NCI-H2081 (cell line): ENCODE data around the gene ASS1.

Experiments used
- DNase-seq, 2 experiments: peaks; one replicate each; lab custom pipeline; 2025; lab: John Stamatoyannopoulos, UW

The ASS1 gene

DNA sequence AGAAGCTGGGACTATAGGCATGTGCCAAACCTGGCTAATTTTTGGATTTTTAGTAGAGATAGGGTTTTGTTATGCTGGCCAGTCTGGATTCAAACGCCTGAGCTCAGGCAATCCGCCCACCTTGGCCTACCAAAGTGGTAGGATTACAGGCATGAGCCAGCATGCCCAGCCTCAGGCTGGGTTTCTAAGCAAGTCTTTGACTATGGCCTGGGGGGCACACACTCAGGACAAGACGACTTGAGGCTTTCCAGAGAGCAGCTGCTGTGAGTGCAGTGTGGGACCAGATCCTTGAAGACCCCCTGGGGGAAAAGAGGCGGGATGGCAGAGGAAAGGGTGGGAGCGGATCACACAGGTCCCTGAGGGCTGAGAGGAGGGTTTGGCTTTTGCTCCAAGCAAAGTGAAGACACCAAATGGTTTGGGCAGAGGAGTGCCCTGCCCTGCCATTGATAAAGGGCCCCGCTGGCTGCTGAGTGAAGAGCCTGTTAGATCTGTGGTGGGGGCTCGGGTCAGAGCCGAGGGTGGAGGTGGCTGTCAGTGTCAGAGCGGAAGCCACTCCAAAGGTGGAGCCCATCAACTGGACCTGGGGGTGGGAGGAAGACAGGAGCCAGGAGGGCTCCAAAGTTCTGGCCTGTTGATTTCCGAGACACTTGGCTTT is 87.8 kb downstream of the ASS1 start:
- no peak for DNase-seq

DNA sequence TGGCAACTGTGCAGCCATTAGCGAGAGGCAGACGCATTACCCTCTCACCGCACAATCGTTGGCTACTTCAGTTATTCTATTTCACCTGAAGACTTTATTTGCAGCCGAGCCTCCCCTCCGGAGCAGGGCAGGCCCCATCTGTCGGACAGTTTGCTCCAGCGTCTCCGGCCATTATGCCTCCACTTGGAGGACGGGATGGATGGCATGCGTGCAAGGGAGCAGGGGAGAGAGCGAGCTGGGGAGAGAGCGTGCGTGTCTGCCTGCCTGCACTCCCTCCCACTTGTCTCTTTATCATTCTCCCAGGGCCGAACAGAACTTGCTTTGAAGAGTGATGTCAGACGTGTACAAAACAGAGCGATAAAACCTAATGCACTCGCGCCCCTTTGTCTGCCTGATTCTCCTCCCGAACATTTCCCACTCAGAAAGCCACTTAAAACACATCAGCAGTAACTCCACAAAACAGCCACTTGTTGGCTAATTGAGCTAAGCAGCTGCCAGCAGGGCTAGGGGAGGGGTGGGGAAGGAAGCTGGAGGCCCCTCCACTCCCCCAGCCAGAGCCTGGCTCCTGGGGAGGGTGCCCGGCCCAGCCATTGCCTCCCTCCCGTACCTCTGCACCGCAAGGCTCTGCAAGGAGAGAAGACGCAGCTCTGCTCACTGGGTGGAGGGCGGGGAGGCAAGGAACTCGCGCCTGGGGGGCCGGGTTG is 91.2 kb downstream of the ASS1 start:
- DNase-seq, result peak in 1 of 2 experiments; percentile 35

DNA sequence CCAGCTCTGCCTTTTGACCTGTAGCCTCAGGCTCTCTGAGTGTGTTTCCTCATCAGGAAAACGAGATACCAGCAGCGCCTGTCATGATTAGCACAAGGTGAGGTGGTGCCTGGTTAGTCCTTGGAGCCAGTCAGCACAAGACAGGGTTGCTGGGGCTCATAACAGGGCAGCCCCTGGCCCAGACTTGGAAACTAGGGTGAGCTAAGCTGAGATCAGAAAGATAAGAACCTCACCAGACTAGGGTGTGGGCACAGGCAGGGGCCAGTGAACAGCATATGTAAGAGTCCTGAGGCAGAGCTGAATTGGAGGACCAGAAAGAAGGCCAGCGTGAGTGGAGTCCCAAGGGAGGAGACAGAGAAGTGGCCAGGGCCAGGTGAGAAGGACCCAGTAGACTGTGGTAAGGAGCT is 91.9 kb downstream of the ASS1 start:
- no peak for DNase-seq

DNA sequence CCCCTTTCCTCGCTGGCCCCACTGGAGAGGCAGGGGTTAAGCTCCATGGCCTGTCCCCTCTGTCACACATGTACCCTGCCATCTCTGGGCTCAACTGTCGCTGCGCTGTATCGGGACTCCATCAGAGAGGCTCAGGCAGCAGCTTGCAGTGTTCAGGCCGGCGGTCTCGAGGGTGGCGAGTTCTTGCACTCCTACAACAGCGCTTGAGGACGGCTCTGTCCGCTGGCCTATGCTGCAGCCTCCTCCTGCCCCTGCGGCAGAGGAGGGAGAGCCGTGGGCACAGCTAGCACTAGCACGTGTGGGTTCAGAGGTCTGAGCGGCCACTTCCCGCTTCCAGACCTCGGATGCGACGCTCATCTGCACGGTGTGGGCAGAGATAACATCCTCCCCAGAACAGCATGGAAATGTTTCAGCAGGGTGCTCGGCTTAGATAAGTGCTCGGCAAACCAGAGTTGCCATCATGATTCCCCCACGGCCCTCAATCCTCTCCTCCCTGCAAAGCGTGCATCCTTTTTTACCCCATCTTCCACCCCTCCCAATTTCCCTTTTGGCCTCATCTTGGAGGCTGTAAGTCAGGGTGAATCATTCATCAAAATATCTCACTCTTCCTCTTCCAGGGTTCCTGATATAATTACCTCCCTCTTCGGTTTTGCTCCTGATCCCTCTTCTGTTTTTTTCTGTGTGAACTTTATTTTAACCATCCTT is 92.7 kb downstream of the ASS1 start:
- DNase-seq, result no peak

DNA sequence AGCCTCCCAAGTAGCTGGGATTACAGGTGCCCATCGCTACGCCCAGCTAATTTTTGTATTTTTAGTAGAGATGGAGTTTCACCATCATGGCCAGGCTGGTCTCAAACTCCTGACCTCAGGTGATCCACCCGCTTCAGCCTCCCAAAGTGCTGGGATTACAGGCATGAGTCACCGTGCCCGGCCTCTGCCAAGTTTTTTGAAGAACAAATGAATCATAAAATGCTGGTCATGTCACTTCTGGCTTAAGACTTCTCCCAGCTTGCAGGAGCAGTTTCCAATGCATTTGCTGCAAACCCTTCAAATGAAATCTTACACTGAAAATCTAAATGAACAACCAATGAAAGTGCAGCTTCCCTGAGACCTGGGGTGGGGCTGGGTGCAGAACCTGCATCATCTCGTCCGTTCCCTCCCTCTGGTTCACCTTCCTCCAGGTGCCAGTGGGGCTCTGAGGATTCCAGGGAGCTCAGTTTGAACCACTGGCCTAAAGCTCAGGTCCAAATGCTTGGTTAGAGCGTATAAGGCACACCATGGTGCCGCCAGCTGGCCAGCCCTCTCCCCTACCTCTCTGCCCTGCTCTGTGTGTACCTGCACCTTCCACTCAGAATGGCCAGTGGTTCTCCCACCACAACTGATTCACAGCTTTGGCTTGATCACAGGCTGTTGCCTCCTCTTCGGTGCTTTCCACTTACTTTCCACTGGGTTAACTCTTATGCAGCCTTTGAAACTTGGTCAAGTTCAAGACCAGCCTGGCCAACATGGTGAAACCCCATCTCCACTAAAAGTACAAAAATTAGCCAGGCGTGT is 94.9 kb downstream of the ASS1 start:
- no peak for DNase-seq

DNA sequence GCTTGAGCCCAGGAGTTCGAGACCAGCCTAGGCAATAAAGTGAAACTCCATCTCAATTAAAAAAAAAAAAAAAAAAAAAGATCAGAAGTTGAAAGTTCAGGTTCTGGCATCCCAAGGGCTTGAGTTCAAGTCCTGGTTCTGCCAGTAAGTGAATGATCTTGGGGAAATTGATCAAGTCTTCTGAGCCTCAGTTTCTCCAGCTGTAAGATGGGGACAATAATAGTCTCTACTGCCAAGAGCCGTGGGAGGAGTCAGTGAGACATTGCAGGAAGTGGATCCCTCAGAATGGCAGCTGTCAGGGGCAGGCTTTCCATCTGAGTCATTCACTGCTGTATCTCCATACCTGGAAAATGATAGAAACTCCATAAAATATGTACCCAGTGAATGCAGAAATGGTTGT is 96.8 kb downstream of the ASS1 start:
- no peak for DNase-seq

DNA sequence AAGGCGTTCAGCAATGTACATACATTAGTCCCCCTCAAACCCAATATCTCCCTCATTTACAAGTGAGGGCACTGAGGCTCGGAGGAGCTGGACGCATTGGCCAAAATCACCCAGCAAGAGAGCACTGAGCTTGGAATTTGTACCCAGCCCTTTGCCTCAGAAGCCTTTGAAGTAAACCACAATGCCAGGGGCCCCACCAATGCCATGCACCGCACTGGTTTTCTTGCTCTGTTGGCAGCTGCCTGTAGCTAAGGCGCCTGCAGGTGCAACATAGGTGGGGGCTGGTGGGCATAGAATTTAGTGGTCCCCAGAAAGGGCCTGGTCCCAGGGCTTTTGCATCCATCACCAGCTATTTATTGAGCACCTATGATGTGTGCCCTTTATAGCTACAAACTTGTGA is 97.3 kb downstream of the ASS1 start:
- DNase-seq, result no peak

DNA sequence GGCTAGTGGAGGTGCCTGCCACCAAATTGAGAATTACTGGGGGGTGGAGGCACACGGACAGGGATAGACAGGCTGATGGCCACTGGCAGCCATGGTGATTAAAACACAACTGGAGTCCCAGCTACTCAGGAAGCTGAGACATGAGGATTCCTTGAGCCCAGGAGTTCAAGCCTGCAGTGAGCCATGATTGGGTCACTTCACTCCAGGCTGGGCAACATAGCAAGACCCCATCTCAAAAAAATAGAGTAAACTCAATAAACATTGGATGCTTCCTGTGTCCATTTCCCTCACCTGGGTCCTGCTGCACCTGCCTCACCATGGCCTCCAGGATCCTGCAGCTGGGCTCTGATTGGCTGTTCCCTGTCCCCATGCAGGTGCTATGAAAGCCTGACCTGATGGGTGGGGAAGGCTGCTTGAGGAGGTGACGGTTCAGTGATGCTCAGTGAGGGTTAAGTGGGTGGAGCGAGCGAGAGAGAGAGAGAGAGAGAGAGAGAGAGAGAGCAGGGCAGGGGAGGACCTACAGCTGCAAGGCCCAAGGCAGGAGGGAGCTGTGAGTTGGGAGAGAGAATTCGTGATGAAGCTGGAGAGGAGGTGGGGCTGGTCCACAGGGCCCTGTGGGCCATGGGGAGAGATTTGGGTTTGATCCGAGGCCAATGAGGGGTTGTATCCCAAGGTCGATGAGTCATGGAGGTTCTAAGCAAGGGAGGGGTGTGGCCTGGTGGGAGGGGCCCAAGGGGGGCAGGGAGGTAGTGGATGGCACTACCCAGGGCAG is 97.9 kb downstream of the ASS1 start:
- no peak for DNase-seq

DNA sequence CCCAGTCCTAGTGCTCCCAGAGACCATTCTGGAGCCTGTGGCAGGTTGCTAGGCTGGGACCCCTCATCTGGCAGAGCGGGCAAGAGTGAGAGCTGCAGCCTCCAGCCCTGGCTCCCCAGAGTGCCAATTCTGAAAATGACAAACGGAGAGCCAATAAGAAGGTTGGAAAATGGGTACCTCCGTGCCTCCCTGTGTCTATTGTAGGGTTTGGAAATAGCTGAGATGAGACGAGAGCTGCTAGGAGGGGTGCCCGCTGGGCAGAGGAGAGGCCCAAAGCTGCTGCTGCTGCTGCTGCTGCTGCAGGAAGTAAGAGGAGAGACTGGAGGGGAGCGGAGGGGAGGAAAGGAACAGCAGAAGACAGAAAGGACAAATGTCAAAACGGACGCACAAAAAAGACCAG is 98.6 kb downstream of the ASS1 start:
- DNase-seq, result no peak

DNA sequence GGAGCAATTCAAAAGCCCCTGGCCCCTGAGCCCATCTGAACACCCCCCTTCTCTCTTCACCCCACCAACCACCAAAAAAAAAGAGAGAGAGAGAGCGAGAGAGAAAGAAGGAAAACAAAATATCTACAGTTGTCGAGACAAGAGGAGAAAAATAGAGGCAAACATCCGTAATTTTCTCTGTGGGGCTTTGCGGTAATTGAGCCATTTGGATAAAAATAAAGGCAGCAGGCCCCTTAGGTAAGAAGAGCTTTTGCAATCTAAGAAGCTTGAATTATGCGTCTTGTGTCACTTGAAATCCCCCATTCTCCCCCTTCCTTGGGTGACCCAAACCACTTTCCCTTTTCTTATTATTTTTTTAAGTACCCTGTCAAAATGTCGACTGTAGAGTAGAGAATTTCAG is 99.1 kb downstream of the ASS1 start:
- DNase-seq, result no peak

DNA sequence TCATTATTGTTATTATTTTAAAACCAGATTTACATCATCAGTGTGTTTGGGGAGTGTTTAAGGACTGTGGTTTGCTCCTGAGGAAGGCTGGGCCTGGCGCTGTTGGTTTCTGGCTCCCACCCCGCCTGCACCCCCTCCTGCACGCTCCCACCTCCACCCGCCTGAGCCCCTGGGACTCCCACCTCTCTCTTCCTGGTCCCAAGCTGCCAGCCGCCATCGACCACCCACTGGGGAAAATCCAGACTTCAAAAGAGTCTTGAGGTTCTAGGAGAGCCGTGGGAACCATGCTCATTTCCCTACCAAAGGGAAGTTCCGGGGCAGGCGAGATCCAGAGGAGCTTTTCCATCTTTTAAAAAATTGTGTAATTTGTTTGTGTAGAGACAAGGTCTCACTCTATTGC is 99.6 kb downstream of the ASS1 start:
- DNase-seq, result no peak

DNA sequence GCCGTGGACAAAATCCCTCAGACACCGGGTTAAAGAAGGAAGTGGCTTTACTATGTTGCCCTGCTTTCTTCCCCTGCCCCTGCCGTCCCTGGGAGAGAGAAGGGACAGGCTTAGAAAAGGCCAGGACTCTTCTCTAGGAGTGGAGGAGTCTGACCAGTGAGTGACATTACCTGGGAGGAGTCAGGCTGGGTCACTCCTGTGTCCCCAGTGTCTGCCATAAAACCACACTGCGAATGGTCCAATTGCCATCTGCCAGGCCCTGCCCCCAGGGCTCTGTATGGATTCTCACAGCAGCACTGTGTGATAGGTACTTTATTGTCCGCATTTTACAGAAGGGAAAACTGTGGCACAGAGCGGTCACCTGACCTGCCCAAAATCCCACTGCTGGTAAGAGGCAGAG is 103.3 kb downstream of the ASS1 start:
- no peak for DNase-seq

DNA sequence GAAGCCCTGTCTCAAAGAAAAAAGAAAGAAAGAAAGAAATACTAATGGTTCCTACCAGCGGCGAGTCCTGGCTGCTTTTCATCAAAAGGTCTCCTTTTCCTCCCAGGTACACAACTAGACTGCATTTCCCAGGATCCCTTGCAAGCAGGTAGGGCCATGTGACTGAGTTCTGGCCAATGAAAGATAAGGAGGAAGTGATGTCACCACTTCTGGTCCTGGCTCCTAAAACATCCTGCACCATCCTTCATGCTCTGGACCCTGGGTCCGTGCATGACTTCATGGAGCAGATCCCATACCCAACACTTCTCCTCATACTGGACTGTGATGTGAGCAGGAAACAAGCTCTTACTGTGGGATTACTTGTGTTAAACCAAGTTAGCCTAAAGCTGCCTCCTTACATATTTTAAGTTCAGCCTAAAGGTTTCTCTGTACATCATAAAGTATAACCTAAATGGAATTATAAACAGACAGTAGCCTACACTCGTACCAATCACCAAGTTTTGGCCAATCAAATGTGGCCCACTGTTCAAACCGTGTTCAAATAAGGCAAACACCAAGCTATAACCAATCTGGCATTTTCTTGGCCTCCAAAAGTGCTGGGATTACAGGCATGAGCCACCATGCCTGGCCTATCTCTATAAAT is 104.5 kb downstream of the ASS1 start:
- DNase-seq, result peak in 1 of 2 experiments; percentile 40
